Left lung (tissue), 10 donors: ENCODE results near the gene RPE65. TPM values are rescaled to one million over a fixed set of nuclear protein-coding genes. Genes with fewer than 3 reads are reported as not detected.

Experiments used
- ATAC-seq: fragments of 200-7000 bp; cut with Tn5 transposase; one replicate; pipeline ENCODE4 v1.9.1; 2020; ENCODE audit warnings: moderate library complexity
- DNase-seq, 4 donors: peaks; one replicate each; pipeline ENCODE4 v3.0.0-alpha.2; 2013 to 2020
- H3K27ac ChIP-seq, 2 donors: fragments of 200-600 bp; sonication (generic) in 1 of 2; one replicate each; pipeline versions ENCODE4 v1.5.0 to v1.8.0; 2020 to 2021
- H3K27me3 ChIP-seq, 2 donors: fragments of 200-600 bp; sonication (generic) in 1 of 2; one replicate each; pipeline versions ENCODE4 v1.5.0 to v1.8.0; 2020 to 2021
- H3K36me3 ChIP-seq, 2 donors: fragments of 200-600 bp; sonication (generic) in 1 of 2; one replicate each; pipeline versions ENCODE4 v1.5.0 to v1.8.0; 2020 to 2021
- H3K4me1 ChIP-seq, 2 donors: fragments of 200-600 bp; one replicate each; pipeline ENCODE4 v1.8.0; 2021
- H3K4me3 ChIP-seq, 2 donors: fragments of 200-600 bp; sonication (generic) in 1 of 2; one replicate each; pipeline versions ENCODE4 v1.5.0 to v1.8.0; 2020 to 2021; ENCODE audit warnings: mild to moderate bottlenecking in 1 of 2
- H3K9me3 ChIP-seq, 2 donors: fragments of 200-600 bp; sonication (generic) in 1 of 2; one replicate each; pipeline versions ENCODE4 v1.5.0 to v1.8.0; 2020 to 2021
- CTCF ChIP-seq, 2 donors: fragments of 200-600 bp; sonication (generic) in 1 of 2; IDR thresholded peaks; one replicate each; pipeline versions ENCODE4 v1.5.0 to v1.8.0; 2021; ENCODE audit warnings: antibody characterized with exemption in 2 of 2
- intact Hi-C, 2 donors: fragments of 100-400 bp; cut with DNase I; formaldehyde crosslinking; loops; one replicate each; pipeline versions ENCODE4 v1.11.2 to v1.14.2; 2022
- polyA plus RNA-seq, 6 donors: library from polyadenylated mRNA; unstranded; fragments of 120-200 nt; gene quantifications; one replicate each; pipeline ENCODE4 v1.2.1, GENCODE V29; 2013; ENCODE audit not compliant: insufficient read length in 6 of 6
- total RNA-seq, 2 donors: library from RNA; stranded (reverse); fragmentation: NEBNext Ultra II Directional; extraction: Animal tissue kit (Norgen Biotek cat#: 25700); gene quantifications; one replicate each; pipeline ENCODE4 v1.2.1, GENCODE V29; 2021
- donor health status: DM: no; HTN: yes; CAD: no.
- donor health status: DM: no; HTN: no; CAD: no.

The RPE65 gene
- total and polyA plus RNA-seq, 8 donors = 0.13 to 0.38 (median 0.25) TPM; not detected in 2

DNA sequence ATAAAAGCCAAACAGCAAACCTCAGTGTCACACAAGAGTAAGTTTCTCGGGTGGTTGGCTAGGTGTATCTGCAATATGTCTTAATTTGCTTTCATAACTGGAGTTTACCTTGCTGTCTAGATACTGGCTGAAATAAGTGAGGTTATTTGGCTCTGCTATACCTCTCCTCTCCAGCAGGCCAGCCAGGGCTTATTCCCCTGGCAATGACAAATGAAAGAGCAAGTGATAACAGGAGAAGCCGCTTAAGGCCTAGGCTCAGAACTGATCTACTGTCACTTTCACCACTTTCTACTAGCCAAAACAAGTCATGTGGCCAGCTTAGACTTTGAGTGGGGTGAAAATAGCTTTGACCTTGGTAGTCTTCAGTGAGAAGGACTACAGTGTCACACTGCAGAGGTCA lies 4.8 kb upstream of the RPE65 start:
- TF ChIP-seq CTCF (IDR thresholded peaks at IDR 0.05) = no peak
- H3K27ac ChIP-seq = no peak overlapping the region
- H3K9me3 ChIP-seq = no peaks in the 10 kb centered on the region
- intact Hi-C loops = no loop called here
- H3K36me3 ChIP-seq = no peaks in the 10 kb centered on the region
- no peak for DNase-seq
- H3K4me1 ChIP-seq = peaks cover 0 to 3% of the 10 kb centered on the region in 2 donors
- no peak overlapping the region for H3K4me3 ChIP-seq
- no peaks in the 10 kb centered on the region for H3K27me3 ChIP-seq
- ATAC-seq = no peak

GRCh38 chr1:68453060-68453670 lies 3.4 kb upstream of the RPE65 start:
- DNase-seq = no peak
- H3K27me3 ChIP-seq = no peaks in the 10 kb centered on the region
- H3K27ac ChIP-seq = no peak overlapping the region
- intact Hi-C loops = no loop called here
- no peaks in the 10 kb centered on the region for H3K36me3 ChIP-seq
- TF ChIP-seq CTCF (IDR thresholded peaks at IDR 0.05) = no peak
- ATAC-seq = no peak
- peaks cover 0 to 4% of the 10 kb centered on the region in 2 donors for H3K4me1 ChIP-seq
- H3K9me3 ChIP-seq = no peaks in the 10 kb centered on the region
- H3K4me3 ChIP-seq = no peak overlapping the region

DNA sequence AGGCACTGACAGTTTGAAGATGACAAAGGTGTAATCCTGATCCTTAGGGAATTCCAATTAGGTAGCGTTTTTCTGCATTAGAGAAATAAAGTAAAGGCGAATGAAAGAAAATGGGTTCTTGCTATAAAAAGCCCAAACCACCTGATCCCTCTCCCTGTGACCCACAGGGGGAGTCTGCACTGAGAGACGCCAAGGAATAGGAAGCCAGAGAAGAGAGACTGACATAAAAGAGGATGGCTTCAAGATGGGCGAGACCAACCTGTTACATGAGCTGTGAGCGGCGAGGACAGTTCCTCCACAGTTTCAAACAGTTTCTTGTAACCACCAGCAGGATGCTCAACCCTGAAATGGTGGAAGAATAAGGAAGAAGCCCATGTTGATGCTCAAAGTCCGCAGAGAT lies 1.4 kb downstream of the RPE65 start:
- Histone ChIP-seq H3K27ac (no peak overlapping the region), H3K9me3 (no peaks in the 10 kb centered on the region), H3K4me3 (no peak overlapping the region), H3K36me3 (no peaks in the 10 kb centered on the region), H3K27me3 (peaks cover 0 to 4% of the 10 kb centered on the region in 2 donors), H3K4me1 (peaks cover 0 to 4% of the 10 kb centered on the region in 2 donors)
- DNase-seq (no peak), ATAC-seq (no peak)
- intact Hi-C loops = no loop called here
- no peak for TF ChIP-seq CTCF (IDR thresholded peaks at IDR 0.05)

DNA sequence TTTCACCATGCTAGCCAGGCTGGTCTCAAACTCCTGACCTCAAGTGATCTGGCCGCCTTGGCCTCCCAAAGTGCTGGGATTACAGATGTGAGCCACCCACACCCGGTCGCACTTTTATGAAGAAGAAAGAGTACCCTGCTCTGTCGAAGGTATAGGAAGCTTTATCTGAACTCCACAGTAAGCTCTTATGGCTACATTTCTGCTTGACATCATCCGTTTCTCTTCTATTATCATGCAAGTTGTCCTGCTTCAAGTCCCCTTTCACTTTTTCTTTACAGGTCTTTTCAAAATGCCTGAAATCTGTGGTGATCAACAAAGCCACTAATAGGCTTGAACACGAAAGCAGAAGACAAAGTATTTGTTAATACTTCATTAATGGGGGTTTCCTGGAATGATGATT lies 4.0 kb downstream of the RPE65 start:
- Histone ChIP-seq H3K36me3 (no peaks in the 10 kb centered on the region), H3K27me3 (peaks cover 0 to 4% of the 10 kb centered on the region in 2 donors), H3K9me3 (no peaks in the 10 kb centered on the region), H3K27ac (no peak overlapping the region), H3K4me3 (no peak overlapping the region), H3K4me1 (peaks cover 0 to 4% of the 10 kb centered on the region in 2 donors)
- intact Hi-C loops = no loop called here
- ATAC-seq = no peak
- DNase-seq = no peak
- no peak for TF ChIP-seq CTCF (IDR thresholded peaks at IDR 0.05)

DNA sequence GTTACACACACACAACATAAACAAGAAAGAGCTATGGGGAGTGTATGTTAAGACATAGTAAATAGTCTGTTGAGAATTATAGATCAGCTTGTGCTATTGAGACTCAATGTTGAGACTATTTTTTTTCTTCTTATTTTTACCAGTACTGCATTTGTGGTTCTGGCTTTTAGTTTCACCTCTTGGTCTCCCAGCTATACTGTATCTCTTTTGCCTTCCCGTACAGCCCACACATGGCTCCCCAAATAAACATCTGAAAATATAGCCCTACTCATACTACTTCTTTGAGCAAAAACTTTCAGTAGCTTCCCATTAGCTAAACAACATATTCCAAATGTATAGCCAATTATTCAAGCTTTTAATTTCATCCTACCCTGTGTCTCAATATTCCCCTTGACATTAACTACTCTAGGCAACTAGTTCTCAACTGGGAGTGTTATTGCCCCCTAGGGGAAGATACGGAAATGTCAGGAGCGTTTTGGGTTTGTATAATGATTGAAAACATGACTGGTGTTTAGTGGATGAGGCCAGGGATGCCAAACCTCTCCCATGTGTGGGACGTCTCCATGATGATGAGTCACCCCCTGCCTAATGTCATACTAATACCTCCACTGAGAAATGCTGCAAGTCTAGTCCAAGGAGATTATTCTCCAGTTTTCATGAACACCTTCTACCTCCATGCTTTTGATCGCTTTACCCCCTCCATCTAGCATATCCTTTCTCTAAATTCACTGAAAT lies 6.8 kb downstream of the RPE65 start:
- intact Hi-C loops = no loop called here
- no peak for DNase-seq

More for the DNA sequence above, 6.8 kb downstream of the RPE65 start:
- no peaks in the 10 kb centered on the region for H3K4me1 ChIP-seq
- H3K27me3 ChIP-seq = peaks cover 0 to 4% of the 10 kb centered on the region in 2 donors
- H3K9me3 ChIP-seq = no peaks in the 10 kb centered on the region
- peak; percentile 83 for ATAC-seq
- H3K4me3 ChIP-seq = no peak overlapping the region
- H3K36me3 ChIP-seq = no peaks in the 10 kb centered on the region
- peak; percentile 44 to 51 for TF ChIP-seq CTCF (IDR thresholded peaks at IDR 0.05)
- H3K27ac ChIP-seq = no peak overlapping the region
